ENCODE data around the gene PDYN.

DNA sequence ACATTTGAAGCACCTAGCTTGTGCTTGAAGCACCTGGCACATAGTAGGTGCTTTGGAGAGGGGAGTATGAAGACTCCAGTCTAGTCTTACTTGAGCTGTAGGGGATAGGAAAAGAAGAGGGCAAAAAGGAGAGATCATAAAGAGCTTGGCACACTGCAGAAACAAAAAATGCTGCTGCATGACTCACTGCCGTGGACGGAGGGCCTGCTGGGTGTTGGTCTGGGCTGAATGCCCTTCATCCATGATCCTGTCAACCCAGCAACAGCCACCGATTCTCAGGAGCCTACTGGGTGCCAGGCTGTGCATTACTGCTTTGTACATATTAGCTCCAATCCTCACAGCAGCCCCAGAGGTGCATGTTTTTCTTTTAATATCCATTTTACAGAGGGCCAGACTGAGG, 6.0 kb downstream of the PDYN start:
- TF ChIP-seq, protein P1, sequence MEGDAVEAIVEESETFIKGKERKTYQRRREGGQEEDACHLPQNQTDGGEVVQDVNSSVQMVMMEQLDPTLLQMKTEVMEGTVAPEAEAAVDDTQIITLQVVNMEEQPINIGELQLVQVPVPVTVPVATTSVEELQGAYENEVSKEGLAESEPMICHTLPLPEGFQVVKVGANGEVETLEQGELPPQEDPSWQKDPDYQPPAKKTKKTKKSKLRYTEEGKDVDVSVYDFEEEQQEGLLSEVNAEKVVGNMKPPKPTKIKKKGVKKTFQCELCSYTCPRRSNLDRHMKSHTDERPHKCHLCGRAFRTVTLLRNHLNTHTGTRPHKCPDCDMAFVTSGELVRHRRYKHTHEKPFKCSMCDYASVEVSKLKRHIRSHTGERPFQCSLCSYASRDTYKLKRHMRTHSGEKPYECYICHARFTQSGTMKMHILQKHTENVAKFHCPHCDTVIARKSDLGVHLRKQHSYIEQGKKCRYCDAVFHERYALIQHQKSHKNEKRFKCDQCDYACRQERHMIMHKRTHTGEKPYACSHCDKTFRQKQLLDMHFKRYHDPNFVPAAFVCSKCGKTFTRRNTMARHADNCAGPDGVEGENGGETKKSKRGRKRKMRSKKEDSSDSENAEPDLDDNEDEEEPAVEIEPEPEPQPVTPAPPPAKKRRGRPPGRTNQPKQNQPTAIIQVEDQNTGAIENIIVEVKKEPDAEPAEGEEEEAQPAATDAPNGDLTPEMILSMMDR (conservative IDR thresholded peaks at IDR 0.05) = no peak
- TF ChIP-seq ZFX (IDR thresholded peaks at IDR 0.05) = no peak

Measured in C4-2B (cell line).